Left lobe of liver (tissue), 2 donors: Measurements from ENCODE around the gene PGK1. TPM values are rescaled to one million over a fixed set of nuclear protein-coding genes. Genes with fewer than 3 reads are reported as not detected.
"Not testable (repeated sequence)": the region's sequence is repeated elsewhere in the genome, so short reads cannot be mapped to it uniquely, and the experiment has no call there.

Experiments used
- ATAC-seq: fragments of 200-7000 bp; cut with Tn5 transposase; one replicate; pipeline ENCODE4 v1.9.1; 2020; ENCODE audit warnings: mild to moderate bottlenecking, moderate library complexity
- DNase-seq: peaks from one replicate; pipeline ENCODE4 v3.0.0-alpha.2; 2020; ENCODE audit warnings: low spot score
- total RNA-seq: library from RNA; stranded (reverse); gene quantifications from one replicate; pipeline ENCODE4 v1.2.1, GENCODE V29; 2021
- donor health status: DM: no; HTN: no; CAD: no; lungs with moderate emphysema.
- donor health status: DM: no; HTN: yes; CAD: no.

PGK1 gene
- total RNA-seq: 158 TPM

GRCh38 chrX:78103623-78104446 is at the start of gene PGK1:
PGK1 (plus strand) TSS chrX:78104248; CDS start chrX:78104341, 93 bp downstream.
- peak; percentile 96 for DNase-seq
- peak; percentile 95 for ATAC-seq

- no peak for ATAC-seq
- no peak for DNase-seq
Measured at GRCh38 chrX:78063687-78064086, 40.4 kb upstream of the PGK1 start.

GRCh38 chrX:78064152-78064551 is 39.9 kb upstream of the PGK1 start:
- DNase-seq: no peak
- ATAC-seq: no peak

GRCh38 chrX:78064698-78065601 is 39.1 kb upstream of the PGK1 start:
- not testable (repeated sequence) for ATAC-seq, DNase-seq

- ATAC-seq (no peak), DNase-seq (no peak)
Measured at GRCh38 chrX:78066110-78066509, 37.9 kb upstream of the PGK1 start.

- ATAC-seq (no peak), DNase-seq (no peak)
Measured at GRCh38 chrX:78071331-78071730, 32.7 kb upstream of the PGK1 start.

- not testable (repeated sequence) for ATAC-seq
Measured at GRCh38 chrX:78073147-78074077, 30.6 kb upstream of the PGK1 start.

GRCh38 chrX:78074088-78074487 is 30.0 kb upstream of the PGK1 start:
- DNase-seq: no peak
- no peak for ATAC-seq

More at GRCh38 chrX:78073147-78074077, 30.6 kb upstream of the PGK1 start:
- DNase-seq: not testable (repeated sequence)

- DNase-seq: no peak
Measured at GRCh38 chrX:78075787-78076389, 28.2 kb upstream of the PGK1 start.

GRCh38 chrX:78081413-78081812 is 22.6 kb upstream of the PGK1 start:
- DNase-seq, ATAC-seq: not testable (repeated sequence)

More at GRCh38 chrX:78075787-78076389, 28.2 kb upstream of the PGK1 start:
- no peak for ATAC-seq

- DNase-seq (no peak), ATAC-seq (no peak)
Measured at GRCh38 chrX:78092296-78092695, 11.8 kb upstream of the PGK1 start.

GRCh38 chrX:78098108-78098507 is 5.9 kb upstream of the PGK1 start:
- ATAC-seq (no peak), DNase-seq (no peak)

GRCh38 chrX:78102091-78102490 is 2.0 kb upstream of the PGK1 start:
- no peak for DNase-seq
- no peak for ATAC-seq

- ATAC-seq (no peak), DNase-seq (no peak)
Measured at GRCh38 chrX:78103001-78103622, 936 bp upstream of the PGK1 start.

GRCh38 chrX:78104447-78105176 is 564 bp downstream of the PGK1 start:
- ATAC-seq: peak; percentile 76
- DNase-seq: peak; percentile 75

- ATAC-seq (no peak), DNase-seq (no peak)
Measured at GRCh38 chrX:78105944-78106650, 2.0 kb downstream of the PGK1 start.

- ATAC-seq (no peak), DNase-seq (no peak)
Measured at GRCh38 chrX:78106651-78106986, 2.6 kb downstream of the PGK1 start.

- DNase-seq: no peak
- ATAC-seq: no peak
Measured at GRCh38 chrX:78109458-78109857, 5.4 kb downstream of the PGK1 start.
